GM19395 (cell line): Measurements from ENCODE around the gene TMEM94.
"Not testable (repeated sequence)": the region's sequence is repeated elsewhere in the genome, so short reads cannot be mapped to it uniquely, and the experiment has no call there.

ENCODE experiments used
- ATAC-seq: cut with Tn5 transposase; IDR thresholded peaks from one replicate; pipeline ENCODE4 v1.9.1; 2021; ENCODE audit warnings: mild to moderate bottlenecking, moderate library complexity; ENCODE audit not compliant: unreplicated experiment

Gene TMEM94

GRCh38 chr17:75509528-75510258 is 53.3 kb downstream of the TMEM94 start:
- no peak for ATAC-seq

- no peak for ATAC-seq
These were observed 54.8 kb downstream of the TMEM94 start for GRCh38 chr17:75511270-75511609.

GRCh38 chr17:75511610-75512575 is 55.5 kb downstream of the TMEM94 start:
- no peak for ATAC-seq

DNA sequence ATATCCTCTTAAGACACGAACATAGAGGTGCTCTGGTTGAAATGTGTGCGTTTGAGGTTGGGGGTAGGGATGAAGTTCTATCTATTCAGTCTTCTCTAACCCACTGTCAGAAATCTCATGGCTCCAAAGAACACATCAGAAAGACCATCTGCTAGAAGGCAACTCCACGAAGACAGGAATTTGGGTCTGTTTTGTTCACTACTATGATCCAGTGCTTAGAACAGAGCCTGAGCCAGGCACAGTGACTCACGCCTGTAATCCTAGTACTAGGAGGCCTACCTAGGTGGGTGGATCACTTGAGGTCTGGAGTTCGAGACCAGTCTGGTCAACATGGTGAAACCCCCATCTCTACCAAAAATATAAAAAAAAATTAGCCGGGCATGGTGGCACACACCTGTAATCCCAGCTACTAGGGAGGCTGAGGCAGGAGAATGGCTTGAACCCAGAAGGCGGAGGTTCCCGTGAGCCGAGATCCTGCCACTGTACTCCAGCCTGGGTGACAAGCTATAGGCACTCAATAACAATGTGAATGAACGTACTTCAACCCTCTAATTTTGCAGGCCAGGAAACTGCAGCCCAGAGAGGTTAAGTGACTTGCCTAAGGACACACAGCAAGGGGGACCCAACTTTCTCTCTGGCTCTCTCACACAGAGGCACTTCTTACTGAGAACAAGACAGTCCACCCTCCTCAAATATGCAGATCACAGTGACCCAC is 56.6 kb downstream of the TMEM94 start:
- no peak for ATAC-seq

DNA sequence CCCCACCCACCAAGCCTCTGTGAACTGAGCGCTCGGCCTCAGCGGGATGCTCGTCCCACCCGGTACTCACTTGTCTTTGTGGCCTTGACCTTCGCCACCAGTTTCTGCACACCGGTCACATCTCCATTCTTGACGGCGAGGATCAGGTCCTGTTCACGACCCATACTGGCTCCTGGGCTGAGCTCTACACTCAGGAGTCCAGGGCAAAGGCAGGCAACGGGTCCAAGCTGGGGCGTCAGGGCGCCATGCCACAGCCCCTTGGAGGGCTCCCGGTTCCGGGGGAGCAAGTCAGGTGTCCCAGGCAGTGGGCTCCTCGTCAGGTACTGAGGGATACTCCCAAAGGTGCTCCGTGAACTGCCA is 57.2 kb downstream of the TMEM94 start:
- no peak for ATAC-seq

DNA sequence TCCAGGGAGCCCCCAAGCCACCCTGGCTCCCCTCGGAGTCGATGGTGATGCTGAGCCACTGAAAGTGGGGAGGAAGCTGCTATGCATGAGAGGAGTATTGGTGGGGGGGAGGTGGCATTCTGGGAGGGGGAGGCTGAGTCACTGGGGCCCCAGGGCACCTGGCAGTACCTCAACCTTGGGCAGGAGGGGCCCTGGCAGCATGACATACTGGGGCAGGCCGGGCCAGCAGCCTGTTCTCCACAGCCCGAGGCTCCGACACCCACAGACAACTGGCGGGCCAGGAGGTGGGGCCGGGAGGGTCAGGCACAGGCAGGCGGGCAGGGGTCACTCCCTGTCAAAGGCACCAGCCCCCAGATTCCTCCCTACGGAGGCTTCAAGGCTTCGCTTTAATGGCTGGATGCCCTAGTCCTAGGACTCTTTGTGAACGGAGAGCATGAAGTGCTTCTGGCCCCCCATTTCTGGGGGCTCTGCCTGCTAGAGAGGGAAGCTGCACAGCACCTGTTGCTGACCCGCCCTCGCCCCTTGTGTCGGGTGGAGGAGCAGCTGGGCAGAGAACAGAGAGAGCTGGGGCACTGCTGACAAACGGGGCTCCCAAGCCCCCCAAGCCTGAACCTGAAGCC is 58.0 kb downstream of the TMEM94 start:
- no peak for ATAC-seq

DNA sequence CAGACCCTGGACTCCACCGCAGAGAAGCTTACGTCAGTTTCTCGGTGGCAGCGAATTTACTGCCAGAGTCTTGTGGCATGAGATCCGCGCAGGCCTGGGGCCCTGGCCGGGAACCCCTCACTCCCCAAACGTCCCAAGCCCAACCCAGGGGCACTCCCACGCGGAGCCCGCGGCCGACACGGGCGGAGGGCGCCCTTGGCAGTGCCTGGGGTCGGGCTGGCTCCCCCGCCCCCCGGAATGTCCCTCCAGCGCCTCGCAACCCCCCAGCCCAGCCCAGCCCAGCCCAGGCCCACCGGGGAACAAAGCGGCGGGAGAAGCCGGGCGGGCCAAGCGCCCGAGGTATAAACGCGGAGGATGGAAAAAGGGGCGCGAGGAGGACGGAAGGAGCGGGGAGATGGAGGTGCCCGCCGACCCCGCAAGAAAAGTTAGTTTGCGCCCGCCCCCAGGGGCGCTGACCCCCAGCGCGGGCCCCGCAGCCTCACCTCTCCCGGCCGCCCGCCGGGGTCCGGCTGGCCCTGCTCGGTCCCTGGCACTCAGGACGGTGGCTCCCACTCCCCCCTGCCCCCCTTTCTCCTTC is 58.6 kb downstream of the TMEM94 start:
- ATAC-seq: no peak

DNA sequence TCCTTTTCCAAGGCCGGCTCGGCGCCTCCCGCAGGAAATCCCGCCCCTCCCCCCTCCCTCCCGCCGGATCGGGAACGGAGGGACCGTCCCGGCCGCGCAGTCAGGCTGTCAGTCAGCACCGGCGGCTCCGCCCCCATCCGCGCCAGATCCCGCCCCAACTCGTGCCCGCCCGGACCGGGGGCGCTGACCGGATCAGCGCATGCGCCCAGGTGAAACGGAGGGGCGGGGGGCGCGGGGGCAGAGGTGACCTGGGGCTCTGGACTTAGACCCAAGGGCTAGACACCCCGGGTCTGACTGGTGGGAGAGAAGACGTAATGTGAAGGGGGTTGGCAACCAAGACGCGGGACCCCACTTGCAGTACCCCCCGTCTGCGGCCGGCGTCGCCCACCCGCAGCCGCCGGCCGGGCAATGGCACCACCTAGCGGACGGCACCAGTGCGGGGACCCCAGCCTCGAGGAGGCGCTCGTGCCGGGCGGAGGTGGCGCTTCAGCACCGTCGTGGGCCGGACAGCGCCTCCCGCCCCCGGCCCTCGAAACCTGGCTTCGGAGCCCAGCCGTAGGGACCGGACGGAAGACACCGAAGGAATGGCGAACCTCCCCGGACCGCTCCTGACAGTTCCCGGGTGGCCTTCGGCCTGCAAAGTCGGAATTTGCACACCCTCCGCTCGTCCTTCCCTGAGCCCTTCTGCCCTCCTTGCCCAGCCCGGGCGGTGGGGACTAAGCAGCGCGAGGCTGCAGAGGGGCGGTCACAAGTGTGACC is 59.2 kb downstream of the TMEM94 start, which contains the start of gene CASKIN2:
CASKIN2 (minus strand) TSS at position 42 of the 759 bp plus-strand sequence. CDS start 1,733 bp downstream, outside the sequence.
- ATAC-seq: peak; percentile 56

DNA sequence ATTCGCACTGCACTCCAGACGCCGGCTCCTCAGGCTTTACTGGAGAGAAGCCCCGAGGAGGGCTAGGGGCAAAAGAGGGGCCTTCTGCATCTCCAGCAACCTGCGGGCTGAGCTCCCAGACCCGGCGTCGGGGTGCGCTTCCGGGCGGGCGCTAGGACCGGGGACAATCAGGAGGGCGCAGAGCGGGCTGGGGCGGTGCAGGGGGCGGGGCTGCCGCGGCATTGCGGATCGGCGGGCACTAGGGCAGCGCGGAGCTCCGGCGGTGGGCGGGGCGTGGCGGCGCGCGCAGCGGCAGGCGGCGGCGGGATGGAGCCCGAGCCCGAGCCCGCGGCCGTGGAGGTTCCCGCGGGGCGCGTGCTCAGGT is 59.8 kb downstream of the TMEM94 start, which contains the start of gene TSEN54:
TSEN54 (plus strand) TSS at position 274 of the 364 bp plus-strand sequence; CDS start at position 307, 33 bp downstream.
- peak; percentile 69 for ATAC-seq

DNA sequence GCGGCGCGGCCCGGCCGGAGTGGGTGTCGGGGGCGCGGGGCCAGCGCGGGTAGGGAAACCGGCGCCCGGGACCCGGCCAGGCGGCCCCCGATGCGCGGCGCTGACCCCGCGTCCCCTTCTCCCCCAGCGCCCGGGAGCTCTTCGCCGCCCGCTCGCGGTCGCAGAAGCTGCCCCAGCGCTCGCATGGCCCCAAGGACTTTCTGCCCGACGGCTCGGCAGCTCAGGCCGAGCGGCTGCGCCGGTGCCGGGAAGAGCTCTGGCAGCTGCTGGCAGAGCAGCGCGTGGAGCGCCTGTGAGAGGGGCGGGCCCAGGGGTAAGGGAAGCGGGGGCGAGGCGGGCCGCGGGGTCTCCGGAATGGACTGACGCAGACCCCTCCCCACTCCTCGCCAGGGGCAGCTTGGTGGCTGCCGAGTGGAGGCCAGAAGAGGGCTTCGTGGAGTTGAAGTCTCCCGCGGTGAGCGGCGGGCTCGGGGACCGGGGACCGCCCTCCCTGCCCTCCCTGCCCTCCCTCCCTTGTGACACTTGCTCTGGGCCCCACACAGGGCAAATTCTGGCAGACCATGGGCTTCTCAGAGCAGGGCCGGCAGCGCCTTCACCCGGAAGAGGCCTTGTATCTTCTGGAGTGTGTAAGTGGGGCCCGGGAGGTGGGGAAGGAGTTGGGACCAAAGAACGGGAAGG is 60.3 kb downstream of the TMEM94 start:
- peak; percentile 13 for ATAC-seq

- ATAC-seq: no peak
These were observed 60.9 kb downstream of the TMEM94 start for GRCh38 chr17:75517297-75517865.

GRCh38 chr17:75518201-75518600 is 61.8 kb downstream of the TMEM94 start:
- no peak for ATAC-seq

DNA sequence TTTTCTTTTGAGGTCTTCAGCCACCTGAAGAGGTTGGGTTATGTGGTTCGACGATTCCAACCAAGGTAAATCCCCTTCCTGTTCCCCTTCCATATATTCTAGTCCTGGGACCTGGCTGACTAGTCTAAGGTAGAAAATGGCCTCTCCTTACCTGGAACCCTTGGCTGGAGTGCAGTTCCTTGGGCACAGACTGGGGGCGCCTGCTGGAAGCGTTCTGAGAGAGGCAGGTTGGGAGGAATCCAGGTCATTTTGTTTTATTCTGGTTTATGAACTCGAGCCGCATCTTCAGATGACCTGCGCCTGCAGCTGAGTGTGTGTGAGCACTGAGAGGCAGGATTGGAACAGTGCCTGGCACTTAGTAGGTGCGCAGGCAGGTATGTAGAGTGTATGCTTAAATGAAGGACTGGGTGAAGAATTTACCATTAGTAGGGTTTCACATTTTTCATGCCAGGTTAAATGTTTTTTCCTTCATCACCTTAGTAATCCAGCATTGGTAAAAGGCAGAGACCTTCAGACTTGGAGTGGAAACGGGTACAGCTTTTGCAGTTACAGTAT is 62.6 kb downstream of the TMEM94 start:
- ATAC-seq: no peak

- not testable (repeated sequence) for ATAC-seq
These were observed 64.0 kb downstream of the TMEM94 start for GRCh38 chr17:75520413-75520812.

DNA sequence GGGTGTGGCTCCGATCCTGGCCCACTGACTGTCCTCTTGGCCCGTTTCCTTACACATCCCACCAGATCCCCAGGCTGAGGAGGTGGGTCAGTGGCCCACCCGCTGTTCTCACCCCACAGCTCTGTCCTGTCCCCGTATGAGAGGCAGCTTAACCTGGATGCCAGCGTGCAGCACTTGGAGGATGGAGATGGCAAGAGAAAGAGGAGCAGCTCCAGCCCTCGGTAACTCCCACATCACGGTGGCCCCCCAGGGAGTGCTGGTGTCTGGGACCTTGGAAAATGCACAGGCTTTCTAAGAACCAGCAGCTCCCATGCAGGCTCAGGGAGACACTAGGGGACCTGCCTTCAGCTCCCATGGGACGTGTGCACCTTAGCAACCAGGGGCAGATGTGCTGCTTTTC is 64.9 kb downstream of the TMEM94 start:
- ATAC-seq: no peak

GRCh38 chr17:75521951-75522727 is 65.7 kb downstream of the TMEM94 start:
- ATAC-seq: no peak

DNA sequence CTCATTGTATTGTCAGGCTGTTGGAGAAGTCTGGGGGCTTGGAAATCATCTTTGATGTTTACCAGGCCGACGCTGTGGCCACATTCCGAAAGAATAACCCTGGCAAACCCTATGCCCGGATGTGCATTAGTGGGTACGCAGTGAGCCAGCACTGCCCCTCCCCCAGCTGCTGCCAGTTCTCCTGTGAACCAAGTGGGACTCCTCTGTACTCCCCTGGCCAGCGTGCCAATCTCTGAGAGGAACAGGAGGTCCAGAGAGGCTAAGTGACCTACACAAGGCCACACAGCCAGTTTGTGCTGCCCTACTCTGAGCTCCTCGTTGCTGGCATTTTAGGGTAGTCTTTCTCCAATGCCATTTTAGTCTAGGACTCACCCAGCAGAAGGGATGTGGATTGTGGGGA is 67.2 kb downstream of the TMEM94 start:
- ATAC-seq: no peak
